Measurements from ENCODE around the gene B3GNT3. TPM values are rescaled to one million over a fixed set of nuclear protein-coding genes. Genes with fewer than 3 reads are reported as not detected.

Gene B3GNT3
- total RNA-seq, 1 donor from 2014 or later = not detected

GRCh38 chr19:17860993-17861360, 66.0 kb downstream of the B3GNT3 start:
- H3K9me3 ChIP-seq (ENCODE audit: low read depth) = no peaks in the 10 kb centered on the region
- H3K9me3 Mint-ChIP-seq = no peaks in the 10 kb centered on the region
- DNase-seq (ENCODE audit: low spot score) = no peak
- H3K4me3 ChIP-seq = peak overlapping the region; percentile 94
- peak overlapping the region; percentile 100 for H3K4me2 ChIP-seq
- peaks cover 4% of the 10 kb centered on the region for H3K36me3 ChIP-seq
- no peak overlapping the region for H3K27ac Mint-ChIP-seq
- H3K27ac ChIP-seq = no peak overlapping the region
- H3K27me3 ChIP-seq = no peaks in the 10 kb centered on the region
- no peak for TF ChIP-seq EZH2phosphoT487 (IDR thresholded peaks at IDR 0.05)
- no peak for TF ChIP-seq CTCF (IDR thresholded peaks at IDR 0.05)
- TF ChIP-seq EZH2 (IDR thresholded peaks at IDR 0.05) = no peak
- H3K4me1 Mint-ChIP-seq = peaks cover 25% of the 10 kb centered on the region
- H3K36me3 Mint-ChIP-seq = peaks cover 32% of the 10 kb centered on the region
- H3K4me3 Mint-ChIP-seq = peak overlapping the region; percentile 100
- H4K20me1 ChIP-seq (ENCODE audit: low read depth) = peaks cover 52% of the 10 kb centered on the region
- H3F3A ChIP-seq (ENCODE audit: low read depth) = peaks cover 56% of the 10 kb centered on the region
- peaks cover 20% of the 10 kb centered on the region for H3K27me3 Mint-ChIP-seq (ENCODE audit: insufficient read depth, low read depth)
- peaks cover 7% of the 10 kb centered on the region for H3K4me1 ChIP-seq
- peak overlapping the region; percentile 92 for H3K9ac ChIP-seq
- H2AFZ ChIP-seq (replicated peaks) = no peak overlapping the region
- peaks cover 32% of the 10 kb centered on the region for H3K79me2 ChIP-seq (ENCODE audit: low read depth)

- no peaks in the 10 kb centered on the region for H3K9me3 ChIP-seq (ENCODE audit: low read depth)
- H3K27ac ChIP-seq = no peak overlapping the region
- H2AFZ ChIP-seq (replicated peaks) = no peak overlapping the region
- H3K4me2 ChIP-seq = peak overlapping the region; percentile 100
- peaks cover 20% of the 10 kb centered on the region for H3K27me3 Mint-ChIP-seq (ENCODE audit: insufficient read depth, low read depth)
- H3F3A ChIP-seq (ENCODE audit: low read depth) = peaks cover 58% of the 10 kb centered on the region
- peaks cover 52% of the 10 kb centered on the region for H4K20me1 ChIP-seq (ENCODE audit: low read depth)
- H3K36me3 ChIP-seq = peaks cover 4% of the 10 kb centered on the region
- H3K27ac Mint-ChIP-seq = no peak overlapping the region
- H3K9ac ChIP-seq = no peak overlapping the region
- peaks cover 32% of the 10 kb centered on the region for H3K79me2 ChIP-seq (ENCODE audit: low read depth)
- no peak for DNase-seq (ENCODE audit: low spot score)
- H3K4me3 ChIP-seq = peak overlapping the region; percentile 94
- peak overlapping the region; percentile 100 for H3K4me3 Mint-ChIP-seq
- peaks cover 25% of the 10 kb centered on the region for H3K4me1 Mint-ChIP-seq
- H3K27me3 ChIP-seq = no peaks in the 10 kb centered on the region
- peaks cover 7% of the 10 kb centered on the region for H3K4me1 ChIP-seq
- no peaks in the 10 kb centered on the region for H3K9me3 Mint-ChIP-seq
- no peak for TF ChIP-seq EZH2phosphoT487 (IDR thresholded peaks at IDR 0.05)
- no peak for TF ChIP-seq EZH2 (IDR thresholded peaks at IDR 0.05)
- TF ChIP-seq CTCF (IDR thresholded peaks at IDR 0.05) = no peak
- H3K36me3 Mint-ChIP-seq = peaks cover 32% of the 10 kb centered on the region
Measured at GRCh38 chr19:17861542-17862402, 66.8 kb downstream of the B3GNT3 start.

- peaks cover 32% of the 10 kb centered on the region for H3K79me2 ChIP-seq (ENCODE audit: low read depth)
- no peak overlapping the region for H3K4me3 ChIP-seq
- no peaks in the 10 kb centered on the region for H3K9me3 ChIP-seq (ENCODE audit: low read depth)
- H3K4me2 ChIP-seq = no peak overlapping the region
- Mint-ChIP-seq H3K36me3 (peaks cover 32% of the 10 kb centered on the region), H3K4me3 (peak overlapping the region; percentile 62), H3K27ac (no peak overlapping the region), H3K9me3 (no peaks in the 10 kb centered on the region), H3K4me1 (peaks cover 25% of the 10 kb centered on the region), H3K27me3 (ENCODE audit: insufficient read depth, low read depth) (peaks cover 16% of the 10 kb centered on the region)
- H3F3A ChIP-seq (ENCODE audit: low read depth) = peaks cover 61% of the 10 kb centered on the region
- DNase-seq (ENCODE audit: low spot score) = no peak
- no peak overlapping the region for H3K27ac ChIP-seq
- peaks cover 52% of the 10 kb centered on the region for H4K20me1 ChIP-seq (ENCODE audit: low read depth)
- no peak overlapping the region for H2AFZ ChIP-seq (replicated peaks)
- H3K27me3 ChIP-seq = no peaks in the 10 kb centered on the region
- H3K36me3 ChIP-seq = peaks cover 4% of the 10 kb centered on the region
- peaks cover 7% of the 10 kb centered on the region for H3K4me1 ChIP-seq
- no peak overlapping the region for H3K9ac ChIP-seq
- TF ChIP-seq EZH2 (IDR thresholded peaks at IDR 0.05) (no peak), CTCF (IDR thresholded peaks at IDR 0.05) (no peak), EZH2phosphoT487 (IDR thresholded peaks at IDR 0.05) (no peak)
Measured at GRCh38 chr19:17862711-17863519, 68.0 kb downstream of the B3GNT3 start.

Small RNA genes within 50 kb of the gene (small RNA-seq; reads per million reads assigned to genes)
- gene SNORA68 = not detected

Other genes starting within 250 kb of the B3GNT3 start
- 38.4 and 60.3 TPM in 2 replicates for gene COLGALT1, start 239.5 kb upstream of the B3GNT3 start, total RNA-seq (ENCODE audit: low replicate concordance)
- gene UNC13A, start 106.8 kb upstream of the B3GNT3 start, total RNA-seq (ENCODE audit: low replicate concordance) = 0.77 and 1.3 TPM in 2 replicates
- 8.9 and 30.4 TPM in 2 replicates for gene MAP1S, start 75.7 kb upstream of the B3GNT3 start, total RNA-seq (ENCODE audit: low replicate concordance)
- gene FCHO1, start 43.7 kb upstream of the B3GNT3 start, total RNA-seq (ENCODE audit: low replicate concordance) = 15.5 and 29.8 TPM in 2 replicates
- 0.37 TPM in 1 of 2 replicates, not detected in the other for gene INSL3, start 26.4 kb downstream of the B3GNT3 start, total RNA-seq (ENCODE audit: low replicate concordance)
- gene JAK3, start 52.8 kb downstream of the B3GNT3 start, total RNA-seq (ENCODE audit: low replicate concordance) = 3.4 and 3.9 TPM in 2 replicates
- 975 and 1,520 TPM in 2 replicates for gene RPL18A, start 64.8 kb downstream of the B3GNT3 start, total RNA-seq (ENCODE audit: low replicate concordance)
- gene SLC5A5, start 76.8 kb downstream of the B3GNT3 start, total RNA-seq (ENCODE audit: low replicate concordance) = 0.37 and 0.51 TPM in 2 replicates
- gene CCDC124, start 137.9 kb downstream of the B3GNT3 start, total RNA-seq (ENCODE audit: low replicate concordance) = 23.3 and 54.9 TPM in 2 replicates
- 1.8 and 5.5 TPM in 2 replicates for gene KCNN1, start 172.0 kb downstream of the B3GNT3 start, total RNA-seq (ENCODE audit: low replicate concordance)
- gene ARRDC2, start 213.0 kb downstream of the B3GNT3 start, total RNA-seq (ENCODE audit: low replicate concordance) = 4.7 and 14.4 TPM in 2 replicates

Measured in neural progenitor cell (in vitro differentiated cells).